GM12865 (cell line): ENCODE results near the gene C19orf67.

ENCODE experiments used
- DNase-seq: peaks from one replicate; pipeline ENCODE4 v3.0.0; 2010; ENCODE audit warnings: low read depth
- H3K4me3 ChIP-seq: 2 replicates; pipeline ENCODE4 v1.5.1; 2011; ENCODE audit warnings: mild to moderate bottlenecking, low read depth, low read length, control low read depth
- TF ChIP-seq, protein P1 (sequence below): IDR thresholded peaks from 2 replicates; pipeline ENCODE4 v1.5.1; 2011; ENCODE audit warnings: low read length, control low read depth, low read depth, inconsistent platforms; ENCODE audit not compliant: insufficient read depth; ENCODE audit errors: missing control alignments

Gene C19orf67

DNA sequence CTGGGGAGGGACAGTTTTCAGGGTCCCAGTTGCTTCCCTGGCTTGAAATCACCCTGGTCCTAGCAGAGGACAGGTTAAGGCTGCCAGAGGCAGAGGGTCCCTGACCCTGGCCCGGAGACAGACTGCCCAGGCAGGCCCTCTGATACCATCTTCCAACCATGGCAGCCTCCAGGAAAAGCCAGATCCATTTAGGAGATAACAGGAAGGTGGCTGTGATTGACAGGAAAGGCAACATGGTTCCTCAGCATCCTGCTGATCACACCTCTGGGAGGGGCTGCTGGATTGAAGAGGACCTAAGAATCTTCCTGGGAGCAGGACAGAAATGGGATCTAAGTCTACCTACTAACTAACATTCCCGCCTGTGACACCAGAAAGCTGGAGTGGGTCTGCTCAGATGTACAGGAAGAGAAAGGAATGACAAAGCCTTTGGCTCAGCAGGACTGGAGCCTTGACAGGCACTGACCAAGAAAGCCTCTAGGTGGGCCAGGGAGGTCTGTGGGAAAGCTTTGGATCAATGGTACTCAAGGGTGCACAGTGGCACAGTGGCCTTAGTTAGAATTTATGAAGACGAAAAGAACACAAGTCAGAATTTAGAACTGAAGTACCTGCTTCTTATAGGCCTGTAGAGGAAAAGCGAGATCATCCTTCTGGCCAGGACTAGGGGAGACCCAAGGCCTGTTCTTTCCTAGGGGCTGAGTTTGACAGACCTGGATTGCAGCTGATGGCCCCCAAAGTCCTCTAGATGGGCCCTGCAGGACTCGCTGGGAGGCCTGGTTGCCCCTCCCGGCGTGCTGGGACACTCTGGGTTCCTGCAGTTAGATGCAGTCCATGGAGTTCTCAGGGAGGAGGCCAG lies 34.3 kb upstream of the C19orf67 start:
- TF ChIP-seq, protein P1, sequence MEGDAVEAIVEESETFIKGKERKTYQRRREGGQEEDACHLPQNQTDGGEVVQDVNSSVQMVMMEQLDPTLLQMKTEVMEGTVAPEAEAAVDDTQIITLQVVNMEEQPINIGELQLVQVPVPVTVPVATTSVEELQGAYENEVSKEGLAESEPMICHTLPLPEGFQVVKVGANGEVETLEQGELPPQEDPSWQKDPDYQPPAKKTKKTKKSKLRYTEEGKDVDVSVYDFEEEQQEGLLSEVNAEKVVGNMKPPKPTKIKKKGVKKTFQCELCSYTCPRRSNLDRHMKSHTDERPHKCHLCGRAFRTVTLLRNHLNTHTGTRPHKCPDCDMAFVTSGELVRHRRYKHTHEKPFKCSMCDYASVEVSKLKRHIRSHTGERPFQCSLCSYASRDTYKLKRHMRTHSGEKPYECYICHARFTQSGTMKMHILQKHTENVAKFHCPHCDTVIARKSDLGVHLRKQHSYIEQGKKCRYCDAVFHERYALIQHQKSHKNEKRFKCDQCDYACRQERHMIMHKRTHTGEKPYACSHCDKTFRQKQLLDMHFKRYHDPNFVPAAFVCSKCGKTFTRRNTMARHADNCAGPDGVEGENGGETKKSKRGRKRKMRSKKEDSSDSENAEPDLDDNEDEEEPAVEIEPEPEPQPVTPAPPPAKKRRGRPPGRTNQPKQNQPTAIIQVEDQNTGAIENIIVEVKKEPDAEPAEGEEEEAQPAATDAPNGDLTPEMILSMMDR = no peak
- DNase-seq = no peak
- no peak overlapping the region for H3K4me3 ChIP-seq

DNA sequence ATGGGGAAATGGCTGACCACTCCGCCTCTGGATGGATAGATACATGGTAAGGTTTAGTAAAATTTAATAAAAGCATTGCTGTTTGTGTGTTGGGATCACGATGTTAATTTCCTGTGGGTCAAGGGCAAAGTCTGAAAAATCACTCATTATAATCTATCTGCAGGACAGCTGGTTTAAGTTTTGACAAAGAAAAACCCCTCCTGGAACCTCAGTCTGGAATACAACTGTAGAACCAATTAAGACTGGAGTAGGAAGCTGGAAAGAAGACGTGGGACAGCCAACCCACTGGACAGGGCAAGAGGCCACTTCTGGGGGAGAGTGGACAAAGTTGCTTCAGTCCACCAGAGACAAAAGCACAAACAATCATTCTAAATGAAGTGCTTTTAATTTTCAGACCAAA lies 33.6 kb upstream of the C19orf67 start:
- no peak overlapping the region for H3K4me3 ChIP-seq
- no peak for DNase-seq
- TF ChIP-seq, protein P1 = no peak

DNA sequence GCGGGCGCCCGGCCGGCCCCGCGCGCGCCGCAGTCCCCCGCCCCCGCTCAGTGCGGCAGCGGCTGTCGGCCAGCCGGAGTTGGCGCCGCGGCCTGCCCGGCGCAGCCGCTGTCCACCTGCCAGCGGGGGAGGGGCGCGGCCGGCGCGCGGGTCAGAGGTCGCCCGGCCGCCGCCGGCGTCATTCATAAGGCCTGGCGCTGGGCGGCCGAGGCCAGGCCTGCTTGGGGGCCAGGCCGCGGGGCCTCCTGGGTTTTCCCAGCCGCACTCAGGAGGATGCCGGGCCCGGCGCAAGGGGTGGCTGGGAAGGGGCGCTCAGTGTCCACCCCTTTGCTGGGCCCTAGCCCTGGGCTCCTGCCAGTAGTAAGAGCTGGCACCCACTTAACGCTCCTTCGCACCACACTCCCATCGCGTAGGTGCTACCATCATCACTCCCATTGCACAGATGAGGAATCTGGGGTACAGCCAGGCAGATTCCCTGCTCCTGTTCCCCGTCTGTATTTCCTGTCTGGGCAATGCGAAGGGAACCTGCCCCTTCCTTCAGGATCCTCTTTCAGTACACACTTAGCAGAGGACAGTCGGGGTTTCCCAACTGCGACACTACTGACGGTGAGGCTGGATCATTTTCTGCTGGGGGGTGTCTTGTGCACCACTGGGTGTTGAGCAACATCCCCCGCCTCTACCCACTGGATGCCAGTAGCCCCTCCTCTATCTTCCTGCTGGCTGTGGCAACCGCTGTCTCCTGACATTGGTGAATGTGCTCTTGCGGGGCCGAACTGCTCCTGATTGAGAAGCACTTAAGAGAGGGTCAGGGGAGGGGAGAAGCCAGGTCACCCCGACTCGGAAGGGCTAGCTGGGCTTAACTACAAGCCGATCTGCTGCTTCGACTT lies 32.8 kb upstream of the C19orf67 start:
- TF ChIP-seq, protein P1 = no peak
- peak; percentile 32 for DNase-seq
- peak overlapping the region; percentile 44 for H3K4me3 ChIP-seq

GRCh38 chr19:14117668-14118164 lies 32.1 kb upstream of the C19orf67 start, which contains the start of gene PRKACA:
Gene PRKACA, minus strand, starts transcription at chr19:14117762. Its CDS starts 215 bp downstream, at chr19:14117547.
- DNase-seq = peak; percentile 99
- TF ChIP-seq, protein P1 = no peak
- peak within 1 kb of the TSS; percentile 69 for H3K4me3 ChIP-seq

- no peak for DNase-seq
- TF ChIP-seq, protein P1 = no peak
- peak overlapping the region; percentile 69 for H3K4me3 ChIP-seq
Measured at GRCh38 chr19:14116918-14117578, 31.5 kb upstream of the C19orf67 start.

- peak overlapping the region; percentile 69 for H3K4me3 ChIP-seq
- no peak for DNase-seq
- TF ChIP-seq, protein P1 = no peak
Measured at GRCh38 chr19:14116525-14116917, 30.9 kb upstream of the C19orf67 start.
